HepG2 (cell line): ENCODE results near the gene F7. TPM values are rescaled to one million over a fixed set of nuclear protein-coding genes. Genes with fewer than 3 reads are reported as not detected.

Experiments used
- DMTF1 ChIP-seq: sonication (generic); formaldehyde crosslinking; IDR thresholded peaks from 2 replicates; pipeline ENCODE4 v1.4.0; 2020; ENCODE audit warnings: mild to moderate bottlenecking, missing genetic modification reagents
- RERE ChIP-seq: IDR thresholded peaks from 2 replicates; pipeline ENCODE4 v1.6.1; 2016; ENCODE audit warnings: low read depth, missing genetic modification reagents, missing compliant biosample characterization
- TFAP4 ChIP-seq: sonication (generic); IDR thresholded peaks from 2 replicates; pipeline ENCODE4 v1.6.1; 2016; ENCODE audit warnings: low read depth, borderline replicate concordance
- ZNF18 ChIP-seq: sonication (generic); formaldehyde crosslinking; IDR thresholded peaks from 2 replicates; pipeline ENCODE4 v1.8.0; 2022; ENCODE audit warnings: mild to moderate bottlenecking, missing genetic modification reagents; ENCODE audit not compliant: insufficient replicate concordance
- polyA plus RNA-seq, 8 experiments: library from polyadenylated mRNA; depleted of rRNA in 3 of 8; stranded (reverse) in 7 of 8; unstranded in 1 of 8; fragments of >200 nt; fragmentation: Illumina TruSeq in 4 of 8; extraction: Trizol in 4 of 8; gene quantifications; 2 replicates each; pipeline versions ENCODE4 v1.2.1 to v1.2.3, GENCODE V29; 2011 to 2016; ENCODE audit warnings: low read depth in 4 of 8, missing spikeins in 1 of 8, mixed read lengths in 1 of 8; ENCODE audit not compliant: insufficient read depth in 1 of 8
- total RNA-seq, 5 experiments: library from RNA; depleted of rRNA; stranded (reverse); fragments of >200 nt; fragmentation: Illumina TruSeq; extraction: Trizol; gene quantifications; 2 replicates each; pipeline ENCODE4 v1.2.3, GENCODE V29; 2016; ENCODE audit warnings: low read depth in 1 of 5

The F7 gene
- total and polyA plus RNA-seq, 2 of the 13 experiments (the other 11 are each of a cell fraction or from before 2014, with no cell fraction given), result 12.6 to 26.5 TPM

GRCh38 chr13:113164492-113164891 is 58.9 kb downstream of the F7 start (continued):
- TF ChIP-seq RERE (CRISPR knock-in tag), result no peak
- TF ChIP-seq ZNF18 (CRISPR knock-in tag), result no peak
- TF ChIP-seq DMTF1 (CRISPR knock-in tag), result no peak
- no peak for TF ChIP-seq TFAP4
